ENCODE data around the gene CEP126.

The CEP126 gene, protein sequence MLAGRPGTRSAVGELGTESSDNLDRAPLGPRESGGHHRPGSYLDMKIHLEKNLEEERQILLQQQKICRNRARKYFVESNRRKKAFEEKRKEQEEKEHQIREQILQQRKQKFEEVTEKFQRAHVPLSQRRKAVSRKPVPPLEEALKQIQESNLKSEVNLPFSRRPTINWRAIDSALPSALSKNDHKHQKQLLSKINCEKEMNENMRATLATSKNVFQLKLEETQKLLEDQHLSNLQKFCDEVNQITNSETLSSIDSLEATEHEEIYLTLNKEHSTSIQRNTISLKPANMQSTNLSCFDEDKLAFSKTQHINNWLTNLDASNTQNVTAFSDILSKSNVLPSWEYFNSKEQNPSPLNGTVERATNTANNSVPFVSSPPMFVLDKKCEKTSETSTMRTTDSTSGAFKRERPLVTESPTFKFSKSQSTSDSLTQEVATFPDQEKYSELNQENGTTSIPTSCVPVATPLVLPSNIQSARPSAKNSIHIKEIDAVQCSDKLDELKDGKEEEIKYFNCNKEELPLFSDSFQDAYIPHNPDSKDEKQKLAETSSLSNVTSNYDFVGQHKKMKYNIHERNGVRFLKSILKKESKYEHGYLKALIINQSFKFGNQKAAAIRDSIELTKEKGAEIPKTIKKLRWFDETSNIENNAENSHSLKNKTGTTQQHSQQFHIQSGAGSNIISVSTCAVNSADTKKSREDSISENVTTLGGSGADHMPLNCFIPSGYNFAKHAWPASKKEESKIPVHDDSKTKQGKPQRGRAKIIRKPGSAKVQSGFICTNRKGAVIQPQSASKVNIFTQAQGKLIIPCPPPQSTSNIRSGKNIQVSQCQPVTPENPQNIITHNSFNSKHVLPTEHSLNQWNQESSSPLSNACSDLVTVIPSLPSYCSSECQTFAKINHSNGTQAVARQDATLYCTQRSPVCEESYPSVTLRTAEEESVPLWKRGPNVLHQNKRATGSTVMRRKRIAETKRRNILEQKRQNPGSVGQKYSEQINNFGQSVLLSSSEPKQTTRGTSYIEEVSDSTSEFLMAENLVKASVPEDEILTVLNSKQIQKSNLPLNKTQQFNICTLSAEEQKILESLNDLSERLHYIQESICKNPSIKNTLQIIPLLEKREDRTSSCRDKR

DNA sequence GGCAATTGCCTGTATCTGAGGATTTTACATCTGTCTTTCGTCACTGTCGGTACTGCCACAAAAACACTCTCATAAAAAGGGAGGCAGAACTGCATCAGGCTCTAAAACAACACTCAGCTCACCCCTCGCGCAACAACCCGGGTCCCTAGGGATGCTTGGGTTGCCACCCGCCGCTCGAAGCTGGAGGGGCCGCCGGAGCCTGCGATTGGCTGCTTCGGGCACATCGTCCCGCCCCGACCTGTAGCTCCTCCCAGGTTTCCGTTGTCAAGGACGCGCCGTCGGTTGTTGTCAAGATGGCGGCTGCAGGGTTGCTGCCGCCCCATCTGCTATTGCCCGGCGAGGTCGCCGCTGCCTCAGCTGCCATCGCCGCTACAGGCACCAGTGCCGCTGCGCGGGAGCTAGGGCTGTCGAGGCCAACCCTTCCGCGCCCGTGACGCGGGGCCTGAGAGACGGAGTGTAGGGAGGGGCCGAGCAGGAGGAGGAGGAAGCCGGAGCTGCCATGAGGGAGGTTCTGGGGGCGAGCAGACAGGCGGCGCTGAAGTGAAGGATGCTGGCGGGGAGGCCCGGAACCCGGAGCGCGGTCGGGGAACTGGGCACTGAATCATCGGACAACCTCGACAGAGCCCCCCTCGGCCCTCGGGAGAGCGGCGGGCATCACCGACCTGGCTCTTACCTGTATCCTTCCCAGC lies at the start of gene CEP126:
TSS of gene CEP126 (plus strand) at position 273 of the 689 bp plus-strand sequence. CDS start at position 548, 275 bp downstream.
- peak; percentile 74 to 90 for DNase-seq

DNA sequence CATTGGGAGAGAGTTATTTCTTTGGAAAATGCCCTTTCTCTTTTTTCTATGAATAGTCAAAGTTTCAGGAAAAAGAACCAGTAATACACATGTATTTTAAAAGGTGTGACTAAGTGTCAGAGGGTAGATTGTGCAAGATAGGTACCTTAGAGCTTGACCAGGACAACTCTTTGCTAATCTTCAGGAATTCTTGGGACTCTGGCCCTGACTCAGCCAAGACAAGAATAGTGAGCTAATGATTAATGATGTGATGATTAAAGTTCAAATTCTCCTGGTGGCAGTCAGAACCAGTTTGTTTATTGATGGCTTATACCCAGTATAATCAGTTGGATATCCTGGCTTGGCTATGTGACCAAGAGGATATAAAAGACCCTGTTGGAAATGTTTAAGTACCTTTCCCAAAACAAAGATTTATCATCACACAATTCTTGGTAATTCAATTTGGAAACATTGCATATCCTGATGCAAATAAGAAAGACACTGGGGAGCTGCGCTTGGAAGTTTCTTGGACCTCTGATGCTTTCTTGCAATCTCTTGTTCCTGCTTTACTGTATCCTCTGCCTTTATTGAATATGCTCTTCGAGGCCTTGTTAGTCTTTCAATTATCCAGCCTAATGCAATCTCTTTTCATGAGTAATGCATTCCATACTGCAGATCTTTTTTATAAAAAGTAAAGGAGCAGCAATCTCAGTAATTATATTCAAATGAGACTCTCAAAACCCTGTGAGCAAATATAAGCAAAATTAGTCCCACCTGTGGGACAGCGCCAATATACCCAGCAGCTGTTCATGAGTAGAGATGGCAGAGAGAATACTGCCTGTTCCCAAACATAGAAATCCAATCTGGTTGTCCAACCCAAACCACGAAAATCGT lies 48.0 kb upstream of the CEP126 start:
- DNase-seq, result no peak

DNA sequence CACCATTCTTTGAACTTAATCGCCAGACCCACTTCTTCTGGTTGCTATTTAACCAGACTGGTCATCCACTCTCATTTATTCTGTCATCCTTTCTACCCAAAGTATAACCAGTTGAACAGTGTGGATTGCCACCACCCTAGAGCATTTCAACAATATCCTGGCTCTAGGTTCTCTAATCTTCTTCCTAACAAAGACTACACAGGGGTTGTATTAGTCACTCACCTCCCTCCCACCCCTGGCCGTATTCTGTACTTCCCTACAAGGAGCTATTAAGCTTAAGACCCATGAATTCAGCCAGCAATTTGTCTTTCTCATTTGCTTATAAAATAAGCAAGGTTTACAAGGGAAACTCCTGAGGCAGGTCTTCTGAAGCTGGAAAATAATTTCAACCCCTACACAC lies 46.9 kb upstream of the CEP126 start:
- no peak for DNase-seq

DNA sequence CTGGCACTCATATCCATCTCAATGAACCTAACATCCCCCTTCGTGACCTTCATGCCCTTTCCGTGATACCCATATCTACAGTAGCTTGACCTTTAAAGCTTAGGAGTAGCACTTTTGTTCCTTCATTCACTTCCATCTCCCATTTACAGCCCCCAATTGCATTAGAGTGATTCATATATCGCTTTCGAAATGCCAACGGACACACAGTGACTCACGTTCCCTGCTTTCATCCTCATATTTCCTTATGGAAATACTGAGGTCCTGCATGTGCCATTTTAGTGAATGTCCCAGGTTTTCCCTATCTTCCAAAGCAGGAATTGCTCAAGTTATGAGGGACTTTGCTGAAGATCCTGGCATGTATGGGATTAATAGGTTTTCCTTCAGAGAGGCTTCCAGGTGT lies 44.3 kb upstream of the CEP126 start:
- no peak for DNase-seq

DNA sequence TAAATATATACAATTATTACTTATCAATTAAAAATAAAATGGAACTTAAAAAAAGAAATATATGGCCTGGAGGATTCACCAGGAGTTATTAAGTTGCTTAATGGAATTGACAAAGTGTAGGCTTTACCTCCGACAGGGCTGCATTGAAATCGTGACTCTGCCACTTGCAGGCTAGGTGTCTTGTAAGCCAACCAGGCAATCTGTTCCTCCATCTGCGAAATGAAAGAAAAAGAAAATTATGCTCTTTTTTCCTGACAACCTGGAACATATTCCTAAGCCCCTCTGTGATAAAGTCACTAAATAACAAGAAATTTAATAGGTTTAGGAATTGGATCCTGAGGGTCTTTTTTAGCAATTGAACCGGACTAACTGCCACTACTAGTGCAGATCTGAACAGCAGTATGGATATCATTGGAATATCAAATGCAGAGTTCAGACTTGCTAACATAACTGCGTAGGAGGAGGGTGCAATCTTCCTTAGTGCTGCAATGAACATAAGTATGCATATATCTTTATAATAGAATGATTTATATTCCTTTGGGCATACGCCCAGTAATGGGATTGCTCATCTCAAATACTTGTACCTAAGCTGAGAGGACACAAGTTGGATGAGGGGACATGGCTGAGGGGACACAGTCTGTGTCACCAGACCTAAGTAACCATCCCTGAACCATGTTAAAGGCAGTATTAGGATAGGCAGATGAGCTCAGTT lies 42.5 kb upstream of the CEP126 start:
- no peak for DNase-seq

DNA sequence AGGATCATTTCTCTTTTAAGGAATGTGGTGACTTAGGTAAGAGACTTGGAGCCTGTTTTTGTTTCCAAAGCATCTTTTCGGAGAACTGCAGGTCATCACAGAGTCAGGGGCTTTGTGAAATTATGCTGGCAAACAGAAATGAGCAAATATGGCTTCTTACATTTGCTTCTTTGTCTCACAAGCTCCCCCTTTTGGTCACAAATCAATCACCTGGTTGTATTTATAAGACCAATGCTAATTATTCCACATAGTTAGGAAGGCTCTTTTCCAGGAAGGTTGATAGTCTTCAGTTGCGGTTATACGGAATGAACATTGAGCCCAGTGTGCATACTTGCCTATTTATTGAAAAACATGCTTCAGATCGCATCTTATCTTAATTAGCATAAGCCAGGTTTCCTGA lies 34.6 kb upstream of the CEP126 start:
- DNase-seq, result no peak

DNA sequence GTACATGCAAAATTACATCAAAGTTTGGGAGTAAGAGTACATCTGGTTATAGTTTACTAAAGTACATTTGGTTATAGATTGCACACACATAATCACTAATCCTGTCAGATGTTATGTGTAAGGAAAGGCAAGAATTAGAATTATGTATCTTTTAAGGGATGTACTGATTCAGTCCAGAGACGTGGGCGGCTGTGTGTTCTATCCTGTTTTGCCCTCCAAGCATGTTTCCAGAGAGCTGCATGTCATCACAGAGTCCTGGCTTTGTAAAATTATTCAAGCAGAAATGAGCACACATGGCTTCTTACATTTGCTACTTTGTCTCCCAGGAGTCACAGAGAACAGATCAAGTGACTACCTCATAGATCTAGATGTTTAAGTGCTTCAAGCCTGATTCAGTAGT lies 33.2 kb upstream of the CEP126 start:
- DNase-seq, result no peak

DNA sequence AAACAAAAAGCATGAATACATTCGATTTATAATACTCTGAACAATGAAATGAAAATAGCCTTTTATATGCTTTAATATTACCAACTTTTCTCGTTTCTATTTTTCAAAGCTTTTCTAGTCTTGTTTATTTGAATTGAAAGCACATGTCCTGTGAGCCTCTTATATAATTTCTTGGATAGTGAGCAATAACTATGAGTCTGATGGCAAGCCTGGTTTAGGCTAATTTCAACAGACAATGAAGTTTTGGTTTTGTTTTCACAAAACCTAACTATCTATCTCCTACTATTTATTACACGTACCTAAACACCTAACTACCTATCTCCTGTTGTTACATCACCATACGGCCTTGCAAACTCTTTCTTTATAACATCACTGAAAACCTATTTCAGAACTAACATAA lies 29.2 kb upstream of the CEP126 start:
- no peak for DNase-seq

DNA sequence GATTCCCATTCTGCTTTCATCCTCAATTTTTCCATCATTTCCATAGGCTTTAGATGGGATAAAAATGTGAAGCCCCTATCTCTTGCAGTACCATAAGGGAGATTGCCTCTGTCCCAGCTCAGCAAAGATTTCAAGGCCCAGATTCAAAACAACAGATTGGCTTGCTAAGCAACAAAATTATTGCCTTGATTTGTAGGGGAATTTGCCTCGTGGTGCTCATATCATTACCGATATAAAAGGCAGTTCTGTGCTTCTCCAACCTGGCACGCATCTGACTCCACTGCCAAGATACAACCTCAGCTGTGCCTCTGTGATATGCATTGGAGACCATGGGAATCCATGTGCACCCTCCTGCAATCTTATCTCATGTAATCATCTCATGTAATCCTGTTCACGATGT lies 25.0 kb upstream of the CEP126 start:
- no peak for DNase-seq

DNA sequence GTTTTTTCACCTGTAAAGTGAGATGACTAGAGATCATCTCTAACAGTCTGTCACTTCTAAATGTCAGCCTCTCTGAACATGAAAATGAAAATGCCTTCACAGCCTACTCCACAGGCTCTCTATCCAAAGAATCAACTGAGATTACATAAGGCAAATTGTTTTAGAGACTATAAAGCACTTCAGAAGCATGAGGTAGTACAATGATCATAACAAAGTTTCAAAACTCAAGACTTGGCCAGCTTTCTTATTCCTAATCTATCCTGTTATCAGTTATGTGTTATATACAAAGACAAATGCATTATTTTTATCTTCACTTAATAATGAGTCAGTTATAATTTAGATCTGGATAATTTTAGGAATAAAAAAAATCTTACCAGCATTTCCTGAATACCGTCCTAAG lies 20.3 kb upstream of the CEP126 start:
- no peak for DNase-seq

DNA sequence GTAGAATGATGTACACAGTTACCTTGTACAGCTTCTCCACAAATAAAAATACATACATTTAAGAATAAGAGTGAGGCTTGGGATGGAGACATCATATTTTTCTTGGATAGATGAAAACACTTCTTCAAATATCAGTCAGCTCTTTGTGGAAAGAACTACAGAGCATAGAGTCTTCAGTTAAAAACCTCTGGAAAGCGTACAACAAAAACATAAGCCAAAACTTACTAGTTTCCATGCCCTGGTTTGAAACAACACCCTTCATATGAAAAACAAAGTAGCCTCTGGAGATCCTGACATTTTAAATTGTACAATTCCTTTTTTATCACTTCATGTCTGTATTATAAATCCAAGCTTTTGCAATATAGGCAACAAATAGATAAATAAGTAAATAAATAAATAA lies 7.0 kb upstream of the CEP126 start:
- DNase-seq, result no peak

DNA sequence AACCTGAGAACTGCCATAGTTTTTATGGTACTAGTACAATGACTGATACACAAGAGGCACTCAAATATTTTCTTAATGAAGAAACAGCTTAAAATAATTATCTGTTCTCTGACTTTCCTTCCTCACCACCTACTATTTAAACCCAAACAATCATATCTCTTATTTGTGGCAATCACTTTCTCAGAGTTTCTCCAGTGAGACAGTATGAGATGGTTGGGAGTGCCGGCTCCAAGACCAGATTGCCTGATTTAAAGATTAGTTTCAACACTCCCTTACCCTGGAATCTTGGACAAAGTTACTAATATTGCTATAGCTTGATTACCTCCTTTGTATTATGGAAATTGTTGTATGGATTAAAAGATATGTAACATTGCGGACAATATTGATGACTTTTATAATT lies 5.7 kb upstream of the CEP126 start:
- no peak for DNase-seq

DNA sequence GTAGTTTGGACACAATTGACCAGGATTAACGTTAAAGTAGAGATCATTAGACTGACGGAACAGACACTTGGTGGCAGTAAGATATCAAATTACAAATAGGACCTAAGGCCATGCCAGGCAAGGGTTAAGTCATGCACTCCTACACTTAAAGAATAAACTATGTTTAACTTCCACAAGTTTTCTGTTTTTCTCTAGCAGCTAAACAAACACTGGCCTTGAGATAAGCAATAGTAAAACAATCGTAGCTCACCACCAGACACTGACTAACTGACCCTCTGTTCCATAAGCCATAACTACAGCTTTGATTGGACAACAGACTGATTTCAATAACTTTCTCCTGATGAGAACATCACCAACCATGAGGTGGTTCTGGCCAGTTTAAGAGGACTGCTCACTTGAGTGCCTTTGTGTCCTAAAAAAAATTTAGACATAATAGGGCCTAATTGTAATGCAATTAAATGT lies 2.0 kb upstream of the CEP126 start:
- DNase-seq, result no peak

DNA sequence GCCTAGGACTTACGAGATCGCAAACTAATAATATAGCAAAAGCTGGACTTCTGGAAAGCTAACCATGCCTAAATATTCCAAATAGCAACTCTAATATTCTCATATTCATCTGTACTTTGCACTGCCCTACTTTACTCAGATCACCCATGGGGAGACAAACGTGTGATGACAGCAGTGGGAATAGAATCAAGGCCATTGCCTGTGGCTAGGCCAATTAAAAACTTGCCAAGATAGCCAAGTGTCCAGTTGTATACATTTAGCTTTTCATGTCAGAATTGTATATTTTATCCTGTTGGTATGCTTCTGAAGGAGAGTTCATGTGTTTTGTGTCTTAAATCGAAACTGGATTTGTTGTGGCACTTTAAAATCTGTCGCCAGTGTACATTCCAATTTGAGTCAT lies 1.2 kb upstream of the CEP126 start:
- no peak for DNase-seq

DNA sequence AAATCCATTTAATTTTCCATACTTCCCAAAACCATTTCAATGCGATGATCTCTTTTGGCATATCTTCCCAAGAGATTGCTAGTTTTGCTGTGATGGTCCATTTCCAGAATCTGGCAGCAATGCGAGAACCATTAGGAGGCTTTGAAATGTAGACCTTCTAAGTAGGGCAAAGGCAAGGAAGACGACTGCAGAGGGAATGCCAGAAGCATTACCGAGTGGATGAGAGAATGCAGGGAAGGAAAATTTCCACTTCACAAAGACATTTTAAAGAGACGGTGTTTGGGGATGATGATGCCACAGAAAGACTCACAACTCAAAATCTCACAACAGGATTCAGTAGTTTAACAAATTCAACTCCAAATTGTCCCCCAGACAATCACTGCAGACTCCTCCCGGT lies 471 bp upstream of the CEP126 start:
- no peak for DNase-seq

DNA sequence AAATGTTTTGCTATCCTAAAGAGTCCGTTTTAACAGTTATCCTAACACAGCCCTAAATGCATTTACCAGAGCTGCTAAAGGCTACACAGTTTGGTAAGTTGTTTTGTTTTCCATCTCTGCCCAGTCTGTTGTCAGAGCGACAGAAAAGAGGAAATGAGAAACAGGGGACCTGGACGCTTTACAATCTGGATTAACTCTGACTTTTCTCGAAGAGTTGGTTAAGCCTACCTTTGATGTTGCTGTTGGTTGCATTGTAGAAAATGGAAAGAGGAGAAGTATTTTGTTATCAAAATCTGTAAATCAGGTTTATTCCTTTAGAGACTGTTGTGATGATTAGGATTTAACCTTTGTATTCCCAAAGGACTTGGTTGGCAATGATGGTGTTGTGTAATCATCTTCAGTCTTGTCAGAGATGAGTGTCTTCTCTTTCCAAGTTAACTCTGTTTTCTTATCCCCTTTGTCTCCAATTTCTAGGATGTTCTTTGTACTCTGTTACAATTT lies 1.0 kb downstream of the CEP126 start:
- DNase-seq, result peak; percentile 27 to 42

DNA sequence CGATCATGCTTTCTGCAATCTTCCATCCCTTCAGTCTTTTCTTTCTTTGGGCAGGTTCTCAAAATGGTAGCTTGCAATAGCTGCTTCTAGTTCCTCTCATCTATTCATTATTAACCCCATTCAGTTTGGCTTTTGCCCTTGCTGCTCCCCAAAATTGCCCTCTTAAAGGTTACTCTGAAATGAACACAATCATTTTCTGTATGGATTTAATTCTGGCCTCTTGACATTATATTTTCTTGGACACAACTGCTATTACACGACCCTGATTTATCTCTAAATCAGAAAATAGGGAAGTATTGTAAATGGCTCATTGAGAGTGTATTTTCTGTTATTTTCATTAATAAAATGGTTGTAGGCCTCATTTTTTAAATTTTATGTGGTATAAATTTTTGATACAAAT lies 1.6 kb downstream of the CEP126 start, which contains the start of gene ANGPTL5:
TSS of gene ANGPTL5 (minus strand) at position 101 of the 400 bp plus-strand sequence. CDS start 8,613 bp downstream, outside the sequence.
- DNase-seq, result no peak

DNA sequence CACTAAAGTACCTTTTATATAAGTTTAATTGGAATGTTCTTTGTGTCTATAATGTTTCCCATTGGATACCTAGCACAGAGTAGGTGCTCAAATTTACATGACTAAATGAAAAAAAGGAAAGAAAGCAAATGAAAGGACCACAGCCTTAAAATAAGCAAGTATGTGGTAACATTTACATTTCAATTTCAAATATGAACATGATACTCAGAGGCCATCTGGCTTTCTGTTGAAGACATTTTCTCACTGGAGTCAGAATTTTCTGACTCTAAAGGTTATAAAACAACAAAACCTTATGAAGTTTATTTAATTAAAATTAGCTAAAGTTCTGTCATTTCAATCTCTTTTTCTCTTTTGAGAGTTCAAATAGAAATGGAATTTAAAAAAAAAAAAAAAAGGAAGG lies 2.4 kb downstream of the CEP126 start:
- no peak for DNase-seq

DNA sequence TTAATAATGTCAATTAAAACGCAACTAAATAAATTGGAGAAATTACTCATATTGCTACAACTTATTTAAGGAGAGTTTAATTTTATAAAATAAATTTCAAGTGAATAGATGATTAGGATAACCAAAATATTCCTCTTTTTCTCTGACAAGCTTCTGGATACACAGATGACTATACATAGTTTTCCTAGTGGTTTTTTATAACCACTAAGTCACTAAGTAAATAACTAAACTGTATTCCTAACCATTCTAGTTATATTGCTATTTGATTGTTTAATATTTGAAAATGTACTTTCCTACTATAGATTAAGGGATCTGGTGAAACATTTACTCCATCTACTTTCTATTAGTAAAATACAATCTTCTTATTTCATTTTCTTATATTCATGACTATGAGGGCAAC lies 6.2 kb downstream of the CEP126 start:
- no peak for DNase-seq

DNA sequence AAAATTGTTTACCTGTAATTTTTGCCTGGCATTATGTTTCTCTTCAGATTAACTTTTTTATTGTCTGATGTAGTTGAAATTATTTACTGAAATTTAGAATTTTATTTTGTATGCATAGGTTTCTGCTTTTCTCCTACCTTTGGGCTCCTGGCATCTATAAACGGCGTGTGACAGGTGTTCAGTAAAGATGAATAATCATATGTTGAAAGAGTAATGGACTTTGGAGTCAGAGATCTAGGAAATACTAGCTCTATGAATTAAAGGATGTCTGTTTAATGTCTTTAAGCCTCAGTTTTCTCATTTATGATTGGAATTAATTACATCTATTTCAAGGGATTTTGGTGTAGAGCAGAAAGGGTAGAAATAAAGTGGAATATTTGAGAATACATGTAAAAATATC lies 8.7 kb downstream of the CEP126 start:
- no peak for DNase-seq
